GM19438 (cell line): Measurements from ENCODE around the gene ADTRP.
A peak's percentile ranks its signal among the peaks of the same experiment; 100 is the strongest.
"Not testable (repeated sequence)": the region's sequence is repeated elsewhere in the genome, so short reads cannot be mapped to it uniquely, and the experiment has no call there.

Source experiments
- ATAC-seq: cut with Tn5 transposase; IDR thresholded peaks from one replicate; pipeline ENCODE4 v1.9.1; 2021; ENCODE audit warnings: low read depth; ENCODE audit not compliant: unreplicated experiment

Gene ADTRP

GRCh38 chr6:11804135-11804534, 25.5 kb upstream of the ADTRP start:
- no peak for ATAC-seq

GRCh38 chr6:11803591-11803971, 25.0 kb upstream of the ADTRP start:
- ATAC-seq = no peak

GRCh38 chr6:11802886-11803590, 24.4 kb upstream of the ADTRP start:
- ATAC-seq = no peak

GRCh38 chr6:11800531-11800930, 21.9 kb upstream of the ADTRP start:
- ATAC-seq = not testable (repeated sequence)

- ATAC-seq = no peak
These were observed 19.9 kb upstream of the ADTRP start for GRCh38 chr6:11798538-11798937.

GRCh38 chr6:11798096-11798495, 19.5 kb upstream of the ADTRP start:
- no peak for ATAC-seq

- ATAC-seq = no peak
These were observed 18.2 kb upstream of the ADTRP start for GRCh38 chr6:11796829-11797228.

GRCh38 chr6:11795403-11795802, 16.8 kb upstream of the ADTRP start:
- no peak for ATAC-seq

- ATAC-seq = no peak
These were observed 14.7 kb upstream of the ADTRP start for GRCh38 chr6:11793277-11793676.

GRCh38 chr6:11791354-11792107, 12.9 kb upstream of the ADTRP start:
- no peak for ATAC-seq

GRCh38 chr6:11789744-11790143, 11.1 kb upstream of the ADTRP start:
- ATAC-seq = no peak

GRCh38 chr6:11788043-11788442, 9.4 kb upstream of the ADTRP start:
- no peak for ATAC-seq

GRCh38 chr6:11785774-11786579, 7.4 kb upstream of the ADTRP start:
- peak; percentile 94 for ATAC-seq

GRCh38 chr6:11785415-11785773, 6.8 kb upstream of the ADTRP start:
- peak; percentile 47 for ATAC-seq

GRCh38 chr6:11784341-11784740, 5.7 kb upstream of the ADTRP start:
- no peak for ATAC-seq

GRCh38 chr6:11783524-11784064, 5.0 kb upstream of the ADTRP start:
- ATAC-seq = no peak

- ATAC-seq = no peak
These were observed 3.9 kb upstream of the ADTRP start for GRCh38 chr6:11782524-11782923.

GRCh38 chr6:11780097-11780428, 1.5 kb upstream of the ADTRP start:
- no peak for ATAC-seq

GRCh38 chr6:11779329-11780096, 910 bp upstream of the ADTRP start:
- no peak for ATAC-seq

- ATAC-seq = no peak
These were observed 567 bp downstream of the ADTRP start for GRCh38 chr6:11778036-11778435.
